GM23248 (cell line): ENCODE results near the gene MGP.

Experiments
- EZH2 ChIP-seq: fragments of 200-600 bp; sonication (generic); IDR thresholded peaks from 2 replicates; pipeline ENCODE4 v1.6.1; 2018; ENCODE audit warnings: antibody characterized with exemption, mild to moderate bottlenecking; ENCODE audit not compliant: insufficient read depth, poor library complexity, severe bottlenecking
- EZH2phosphoT487 ChIP-seq: fragments of 200-600 bp; sonication (generic); IDR thresholded peaks from 2 replicates; pipeline ENCODE4 v1.6.1; 2018; ENCODE audit warnings: antibody characterized with exemption, moderate library complexity, mild to moderate bottlenecking, low read depth; ENCODE audit not compliant: insufficient read depth

- TF ChIP-seq EZH2 = no peak
- no peak for TF ChIP-seq EZH2phosphoT487
These were observed 7.2 kb downstream of the MGP start for GRCh38 chr12:14878488-14878887.
